Esophagus muscularis mucosa (tissue), 4 donors: ENCODE measurements around the gene KRTAP19-8. TPM values are rescaled to one million over a fixed set of nuclear protein-coding genes. Genes with fewer than 3 reads are reported as not detected.

Experiments
- DNase-seq: peaks from one replicate; pipeline ENCODE4 v3.0.0-alpha.2; 2017; ENCODE audit errors: extremely low spot score
- H3K27ac ChIP-seq, 4 donors: fragments of 200-600 bp; sonication (generic); replicated peaks in 1 of 4; 1 replicate in 3 of 4; 2 replicates in 1 of 4; pipeline ENCODE4 v1.5.1; 2016 to 2019; ENCODE audit warnings: mild to moderate bottlenecking in 1 of 4
- H3K27me3 ChIP-seq, 4 donors: fragments of 200-600 bp; sonication (generic); one replicate each; pipeline versions ENCODE4 v1.5.1 to v1.6.0; 2016 to 2019
- H3K36me3 ChIP-seq, 4 donors: fragments of 200-600 bp; sonication (generic); one replicate each; pipeline ENCODE4 v1.5.1; 2016 to 2019
- H3K4me1 ChIP-seq, 4 donors: fragments of 200-600 bp; sonication (generic); one replicate each; pipeline ENCODE4 v1.5.1; 2016 to 2019
- H3K4me3 ChIP-seq, 4 donors: fragments of 200-600 bp; sonication (generic); 1 replicate in 2 of 4; 2 replicates in 2 of 4; pipeline ENCODE4 v1.5.1; 2016 to 2019; ENCODE audit warnings: mild to moderate bottlenecking in 4 of 4, moderate library complexity in 1 of 4
- H3K9me3 ChIP-seq, 4 donors: fragments of 200-600 bp; sonication (generic); 1 replicate in 3 of 4; 2 replicates in 1 of 4; pipeline ENCODE4 v1.5.1; 2016 to 2019
- EP300 ChIP-seq: sonication (generic); formaldehyde crosslinking; IDR thresholded peaks from one replicate; pipeline ENCODE4 v1.6.1; 2017; ENCODE audit warnings: antibody characterized with exemption
- POLR2A ChIP-seq: fragments of 450-650 bp; IDR thresholded peaks from one replicate; pipeline ENCODE4 v1.6.1; 2017; ENCODE audit warnings: antibody characterized with exemption, moderate library complexity, mild to moderate bottlenecking, low read depth
- POLR2AphosphoS5 ChIP-seq, 2 donors: sonication (generic); formaldehyde crosslinking; IDR thresholded peaks; one replicate each; pipeline ENCODE4 v1.6.1; 2017; ENCODE audit warnings: antibody characterized with exemption in 2 of 2
- WGBS: methylation state at CpG from one replicate; pipeline ENCODE4 v1.1.5; 2018; 5-methylcytosine and 5-hydroxymethylcytosine counted together
- intact Hi-C: fragments of 100-400 bp; cut with DNase I; formaldehyde crosslinking; loops from one replicate; pipeline ENCODE4 v1.15.1; 2023
- total RNA-seq, 4 donors: library from RNA; depleted of rRNA; stranded (reverse); fragments of >200 nt; gene quantifications; one replicate each; pipeline versions ENCODE4 v1.1.0 to v1.2.1, GENCODE V29; 2016
- TF ChIP-seq, protein P1 (sequence below), 3 experiments: fragments of 200-600 bp in 2 of 3; fragments of 450-650 bp in 1 of 3; sonication (generic) in 2 of 3; IDR thresholded peaks; one replicate each; pipeline ENCODE4 v1.5.1; 2017 to 2019; ENCODE audit warnings: antibody characterized with exemption in 3 of 3, mild to moderate bottlenecking in 2 of 3, moderate library complexity in 1 of 3

KRTAP19-8 gene
- total RNA-seq, 4 donors from 2014 or later, result not detected

DNA sequence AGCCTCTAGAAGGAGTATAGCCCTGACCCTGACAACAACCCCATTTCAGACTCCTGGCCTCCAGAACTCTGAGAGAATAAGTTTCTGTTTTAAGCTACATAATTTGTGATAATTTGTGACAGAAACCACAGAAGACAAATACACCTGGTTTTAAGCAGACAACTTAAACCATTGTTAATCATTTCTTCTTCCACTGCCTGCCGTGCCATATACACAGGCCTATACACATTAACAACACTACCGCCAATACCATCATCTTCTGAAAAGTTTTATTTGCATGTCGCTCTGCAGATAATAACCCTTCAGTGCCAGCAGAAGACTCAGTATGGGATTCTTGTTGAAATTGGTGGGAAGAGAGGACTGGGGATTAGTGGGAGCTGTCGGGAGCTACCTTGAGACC lies 39.9 kb upstream of the KRTAP19-8 start:
- no peaks in the 10 kb centered on the region for H3K4me1 ChIP-seq
- no peaks in the 10 kb centered on the region for H3K9me3 ChIP-seq
- 93% methylated on average over 4 of the region's 4 CpGs for WGBS
- H3K27me3 ChIP-seq, result no peaks in the 10 kb centered on the region
- H3K27ac ChIP-seq, result no peak overlapping the region
- no peaks in the 10 kb centered on the region for H3K36me3 ChIP-seq
- no peak for TF ChIP-seq POLR2A
- TF ChIP-seq EP300, result no peak
- no peak for TF ChIP-seq POLR2AphosphoS5 (IDR thresholded peaks at IDR 0.05)
- TF ChIP-seq, protein P1, sequence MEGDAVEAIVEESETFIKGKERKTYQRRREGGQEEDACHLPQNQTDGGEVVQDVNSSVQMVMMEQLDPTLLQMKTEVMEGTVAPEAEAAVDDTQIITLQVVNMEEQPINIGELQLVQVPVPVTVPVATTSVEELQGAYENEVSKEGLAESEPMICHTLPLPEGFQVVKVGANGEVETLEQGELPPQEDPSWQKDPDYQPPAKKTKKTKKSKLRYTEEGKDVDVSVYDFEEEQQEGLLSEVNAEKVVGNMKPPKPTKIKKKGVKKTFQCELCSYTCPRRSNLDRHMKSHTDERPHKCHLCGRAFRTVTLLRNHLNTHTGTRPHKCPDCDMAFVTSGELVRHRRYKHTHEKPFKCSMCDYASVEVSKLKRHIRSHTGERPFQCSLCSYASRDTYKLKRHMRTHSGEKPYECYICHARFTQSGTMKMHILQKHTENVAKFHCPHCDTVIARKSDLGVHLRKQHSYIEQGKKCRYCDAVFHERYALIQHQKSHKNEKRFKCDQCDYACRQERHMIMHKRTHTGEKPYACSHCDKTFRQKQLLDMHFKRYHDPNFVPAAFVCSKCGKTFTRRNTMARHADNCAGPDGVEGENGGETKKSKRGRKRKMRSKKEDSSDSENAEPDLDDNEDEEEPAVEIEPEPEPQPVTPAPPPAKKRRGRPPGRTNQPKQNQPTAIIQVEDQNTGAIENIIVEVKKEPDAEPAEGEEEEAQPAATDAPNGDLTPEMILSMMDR (IDR thresholded peaks at IDR 0.05), result no peak
- no peak overlapping the region for H3K4me3 ChIP-seq
- intact Hi-C loops, result no loop called here
- no peak for DNase-seq

DNA sequence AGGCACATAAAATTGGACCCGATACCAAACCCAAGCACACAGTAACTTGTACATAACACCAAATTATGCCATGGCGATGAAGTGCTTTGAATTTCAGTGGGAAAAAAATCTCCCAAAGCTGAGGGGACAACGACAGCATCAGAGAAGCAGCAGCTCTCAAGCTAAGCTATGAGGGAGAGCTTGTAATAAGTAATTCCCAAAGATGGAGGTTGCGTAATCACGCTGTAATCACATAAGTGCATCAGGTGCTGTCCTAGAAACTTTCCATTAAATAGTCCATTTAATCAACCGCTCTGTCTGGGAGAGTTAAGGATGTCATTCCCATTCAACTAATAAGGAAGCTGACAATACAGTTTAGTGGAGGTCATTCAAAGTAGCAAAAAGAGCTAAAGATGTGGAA lies 37.6 kb upstream of the KRTAP19-8 start:
- Histone ChIP-seq H3K4me1 (no peaks in the 10 kb centered on the region), H3K9me3 (no peaks in the 10 kb centered on the region), H3K27ac (no peak overlapping the region), H3K4me3 (no peak overlapping the region), H3K27me3 (peaks cover 0 to 4% (median 0%) of the 10 kb centered on the region in 4 donors), H3K36me3 (no peaks in the 10 kb centered on the region)
- intact Hi-C loops, result no loop called here
- TF ChIP-seq, protein P1 (IDR thresholded peaks at IDR 0.05), result no peak
- TF ChIP-seq POLR2AphosphoS5 (IDR thresholded peaks at IDR 0.05) (no peak), POLR2A (no peak), EP300 (no peak)
- 91% methylated on average over 6 of the region's 6 CpGs for WGBS
- DNase-seq, result no peak

DNA sequence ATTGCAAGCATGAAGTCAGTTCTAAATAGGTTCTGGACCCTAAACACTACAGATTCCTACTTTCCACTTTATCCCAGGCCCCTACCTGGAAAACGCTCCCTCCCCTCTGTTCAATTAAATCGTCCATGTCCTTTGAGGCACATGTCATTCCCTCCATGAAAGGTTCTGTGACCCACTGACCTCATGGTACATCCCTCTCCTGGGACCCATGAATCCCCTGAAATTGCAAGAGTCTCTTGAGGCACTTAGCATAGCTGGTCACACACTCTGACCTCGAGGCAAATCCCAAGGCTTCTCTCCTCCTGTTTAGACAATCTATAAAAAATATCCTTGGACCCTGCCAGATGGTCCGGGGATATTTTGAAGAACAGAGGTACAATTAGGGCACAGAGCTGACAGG lies 34.3 kb upstream of the KRTAP19-8 start:
- H3K36me3 ChIP-seq, result no peaks in the 10 kb centered on the region
- H3K27ac ChIP-seq, result no peak overlapping the region
- no peaks in the 10 kb centered on the region for H3K9me3 ChIP-seq
- H3K27me3 ChIP-seq, result peaks cover 0 to 4% (median 0%) of the 10 kb centered on the region in 4 donors
- intact Hi-C loops, result no loop called here
- no peaks in the 10 kb centered on the region for H3K4me1 ChIP-seq
- no peak for TF ChIP-seq POLR2AphosphoS5 (IDR thresholded peaks at IDR 0.05)
- 53% methylated on average over 4 of the region's 4 CpGs for WGBS
- peak; percentile 83 for DNase-seq
- H3K4me3 ChIP-seq, result no peak overlapping the region

DNA sequence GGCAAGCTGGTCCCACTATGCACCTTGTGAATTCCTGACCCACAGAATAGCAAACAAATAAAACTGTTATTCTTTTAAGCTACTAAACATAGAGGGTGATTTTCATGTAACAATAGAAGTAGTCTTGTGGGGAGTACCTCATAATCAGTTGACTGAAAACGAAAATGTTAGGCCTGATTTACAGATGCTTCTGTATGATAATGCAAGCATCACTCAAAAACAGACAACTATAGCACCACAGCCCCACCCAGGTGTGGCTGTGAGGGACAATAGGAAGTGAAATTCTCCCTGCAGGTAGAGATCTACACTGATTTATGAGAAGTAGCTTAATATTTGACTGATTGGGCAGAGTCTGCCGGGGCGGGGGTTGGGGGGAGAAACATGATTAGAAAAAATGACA lies 26.5 kb upstream of the KRTAP19-8 start:
- TF ChIP-seq, protein P1 (IDR thresholded peaks at IDR 0.05), result no peak
- TF ChIP-seq POLR2AphosphoS5 (IDR thresholded peaks at IDR 0.05) (no peak), EP300 (no peak), POLR2A (no peak)
- no peaks in the 10 kb centered on the region for H3K9me3 ChIP-seq
- 85% methylated on average over 3 of the region's 3 CpGs for WGBS

DNA sequence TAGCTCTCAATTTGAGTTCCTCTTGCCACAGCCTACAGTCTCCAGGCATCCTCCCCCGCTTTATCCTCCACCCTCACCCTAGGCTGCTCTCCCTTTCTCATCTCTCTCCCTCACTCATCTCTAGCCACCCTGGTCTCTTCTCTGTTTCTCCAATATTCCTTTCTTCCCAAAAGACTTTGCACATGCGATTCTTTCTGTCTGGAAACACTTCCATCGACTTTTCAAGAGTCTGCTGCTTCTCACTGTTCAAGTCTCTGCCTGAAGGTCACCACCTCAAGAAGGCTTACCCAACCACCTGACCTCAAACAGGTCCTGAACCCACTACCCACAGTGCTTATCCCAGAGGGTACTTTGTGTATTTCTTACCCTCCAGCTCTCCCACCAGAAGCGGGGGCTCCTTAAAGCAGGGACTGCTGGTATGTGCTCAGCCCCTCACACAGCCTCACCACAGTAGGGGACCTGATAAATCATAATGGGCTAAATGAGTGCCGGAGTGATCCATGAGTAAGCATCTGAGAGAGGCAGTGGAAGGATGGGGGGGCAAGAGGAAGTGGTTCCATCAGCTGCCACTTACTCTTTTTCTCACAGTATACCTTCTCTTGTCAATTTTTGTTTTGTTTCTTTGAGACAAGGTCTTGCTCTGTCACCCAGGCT lies 14.3 kb upstream of the KRTAP19-8 start:
- Histone ChIP-seq H3K27ac (no peak overlapping the region), H3K4me3 (no peak overlapping the region), H3K9me3 (peaks cover 0 to 7% (median 2%) of the 10 kb centered on the region in 4 donors), H3K4me1 (no peaks in the 10 kb centered on the region), H3K36me3 (no peaks in the 10 kb centered on the region), H3K27me3 (no peaks in the 10 kb centered on the region)
- intact Hi-C loops, result no loop called here
- TF ChIP-seq EP300, result no peak
- TF ChIP-seq, protein P1 (IDR thresholded peaks at IDR 0.05), result no peak
- no peak for TF ChIP-seq POLR2AphosphoS5 (IDR thresholded peaks at IDR 0.05)
- no peak for TF ChIP-seq POLR2A
- no peak for DNase-seq
- WGBS, result 88% methylated on average over 5 of the region's 5 CpGs

More for the DNA sequence above, 26.5 kb upstream of the KRTAP19-8 start:
- H3K4me1 ChIP-seq, result no peaks in the 10 kb centered on the region
- DNase-seq, result no peak
- H3K27me3 ChIP-seq, result no peaks in the 10 kb centered on the region
- H3K4me3 ChIP-seq, result no peak overlapping the region
- H3K36me3 ChIP-seq, result no peaks in the 10 kb centered on the region
- H3K27ac ChIP-seq, result no peak overlapping the region
- intact Hi-C loops, result no loop called here
